Tibial nerve (tissue), 4 donors: ENCODE data around the gene AQP1.

ENCODE experiments used
- CTCF ChIP-seq, 5 experiments: fragments of 200-600 bp in 3 of 5; fragments of 450-650 bp in 2 of 5; sonication (generic) in 3 of 5; IDR thresholded peaks; one replicate each; pipeline ENCODE4 v1.5.1; 2016 to 2019; ENCODE audit warnings: antibody characterized with exemption in 5 of 5, mild to moderate bottlenecking in 3 of 5, moderate library complexity in 2 of 5
- EP300 ChIP-seq, 2 donors: sonication (generic); formaldehyde crosslinking; IDR thresholded peaks; one replicate each; pipeline ENCODE4 v1.6.1; 2017; ENCODE audit warnings: antibody characterized with exemption in 2 of 2, mild to moderate bottlenecking in 1 of 2
- POLR2A ChIP-seq, 2 donors: fragments of 450-650 bp; IDR thresholded peaks; one replicate each; pipeline ENCODE4 v1.6.1; 2017; ENCODE audit warnings: antibody characterized with exemption in 2 of 2, mild to moderate bottlenecking in 2 of 2, moderate library complexity in 2 of 2

DNA sequence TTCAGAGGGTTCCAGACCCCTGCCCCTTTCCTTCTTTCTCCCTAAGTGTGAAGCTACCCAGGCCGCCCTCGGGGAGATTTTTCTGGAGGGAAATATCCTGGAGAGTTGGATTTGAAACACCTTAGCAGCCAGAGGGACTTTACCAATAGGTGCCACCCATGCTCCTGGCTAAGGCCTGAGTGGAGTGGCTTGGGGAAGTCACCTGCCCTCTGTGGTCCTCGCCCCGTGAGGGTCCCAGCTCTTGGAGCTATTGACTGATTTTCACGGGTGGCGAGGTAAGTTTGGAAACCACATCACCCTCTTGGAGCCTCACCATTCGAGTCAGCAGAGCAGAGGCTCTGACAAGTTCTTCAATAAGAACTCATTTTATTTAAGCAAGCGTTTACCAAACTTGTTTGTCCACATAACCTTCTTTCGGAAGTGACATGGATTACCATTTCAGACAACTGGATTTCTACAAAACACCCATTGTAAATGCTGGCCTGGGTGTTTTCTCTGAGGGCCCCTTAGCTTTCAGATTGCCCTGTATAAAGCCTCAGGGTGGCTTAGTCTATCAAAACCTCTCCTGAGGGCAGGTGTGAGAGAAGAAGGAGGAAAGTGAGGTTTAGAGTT lies 20.4 kb downstream of the AQP1 start:
- TF ChIP-seq CTCF (IDR thresholded peaks at IDR 0.05) (no peak), POLR2A (IDR thresholded peaks at IDR 0.05) (no peak), EP300 (IDR thresholded peaks at IDR 0.05) (no peak)
